GM06990 (cell line): ENCODE measurements around the gene FEV.
A peak's percentile ranks its signal among the peaks of the same experiment; 100 is the strongest.

Experiments used
- DNase-seq: peaks from one replicate; pipeline ENCODE4 v3.0.0-alpha.2; 2011; ENCODE audit not compliant: insufficient read length; ENCODE audit errors: extremely low read depth
- H3K27me3 ChIP-seq: replicated peaks from 2 replicates; pipeline ENCODE4 v1.6.0; 2011; ENCODE audit warnings: low read length; ENCODE audit not compliant: control insufficient read depth, insufficient read depth
- H3K36me3 ChIP-seq: 2 replicates; pipeline ENCODE4 v1.5.1; 2011; ENCODE audit warnings: low read length; ENCODE audit not compliant: control insufficient read depth, insufficient read depth
- H3K4me3 ChIP-seq: replicated peaks from 2 replicates; pipeline ENCODE4 v1.5.1; 2011; ENCODE audit warnings: low read depth, mild to moderate bottlenecking, control low read depth, low read length
- TF ChIP-seq, protein P1 (sequence below): IDR thresholded peaks from 2 replicates; pipeline ENCODE4 v1.5.1; 2011; ENCODE audit warnings: low read length, control low read depth, mild to moderate bottlenecking, inconsistent platforms; ENCODE audit not compliant: insufficient read depth, poor library complexity, severe bottlenecking

FEV gene

DNA sequence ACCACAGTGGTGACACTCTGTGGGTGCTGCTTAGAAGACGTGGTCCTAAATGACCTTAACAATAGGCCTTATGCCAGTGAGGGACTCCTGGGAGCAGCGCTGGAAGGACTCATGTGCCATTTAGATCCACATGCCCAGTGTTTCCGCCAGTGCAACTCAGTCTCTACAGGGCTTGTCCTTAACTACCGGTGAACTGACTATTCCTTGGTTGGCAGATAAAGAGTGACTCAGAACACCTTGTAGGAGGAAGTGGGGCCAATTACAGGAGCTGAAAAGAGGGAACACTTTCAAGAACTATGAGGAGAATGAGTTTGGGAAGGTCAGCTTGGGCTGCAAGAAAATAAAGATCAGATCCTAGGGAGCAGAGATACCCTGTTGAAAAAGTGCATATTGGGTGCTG is 27.3 kb downstream of the FEV start:
- TF ChIP-seq, protein P1, sequence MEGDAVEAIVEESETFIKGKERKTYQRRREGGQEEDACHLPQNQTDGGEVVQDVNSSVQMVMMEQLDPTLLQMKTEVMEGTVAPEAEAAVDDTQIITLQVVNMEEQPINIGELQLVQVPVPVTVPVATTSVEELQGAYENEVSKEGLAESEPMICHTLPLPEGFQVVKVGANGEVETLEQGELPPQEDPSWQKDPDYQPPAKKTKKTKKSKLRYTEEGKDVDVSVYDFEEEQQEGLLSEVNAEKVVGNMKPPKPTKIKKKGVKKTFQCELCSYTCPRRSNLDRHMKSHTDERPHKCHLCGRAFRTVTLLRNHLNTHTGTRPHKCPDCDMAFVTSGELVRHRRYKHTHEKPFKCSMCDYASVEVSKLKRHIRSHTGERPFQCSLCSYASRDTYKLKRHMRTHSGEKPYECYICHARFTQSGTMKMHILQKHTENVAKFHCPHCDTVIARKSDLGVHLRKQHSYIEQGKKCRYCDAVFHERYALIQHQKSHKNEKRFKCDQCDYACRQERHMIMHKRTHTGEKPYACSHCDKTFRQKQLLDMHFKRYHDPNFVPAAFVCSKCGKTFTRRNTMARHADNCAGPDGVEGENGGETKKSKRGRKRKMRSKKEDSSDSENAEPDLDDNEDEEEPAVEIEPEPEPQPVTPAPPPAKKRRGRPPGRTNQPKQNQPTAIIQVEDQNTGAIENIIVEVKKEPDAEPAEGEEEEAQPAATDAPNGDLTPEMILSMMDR = no peak
- H3K27me3 ChIP-seq = peaks cover 1% of the 10 kb centered on the region

DNA sequence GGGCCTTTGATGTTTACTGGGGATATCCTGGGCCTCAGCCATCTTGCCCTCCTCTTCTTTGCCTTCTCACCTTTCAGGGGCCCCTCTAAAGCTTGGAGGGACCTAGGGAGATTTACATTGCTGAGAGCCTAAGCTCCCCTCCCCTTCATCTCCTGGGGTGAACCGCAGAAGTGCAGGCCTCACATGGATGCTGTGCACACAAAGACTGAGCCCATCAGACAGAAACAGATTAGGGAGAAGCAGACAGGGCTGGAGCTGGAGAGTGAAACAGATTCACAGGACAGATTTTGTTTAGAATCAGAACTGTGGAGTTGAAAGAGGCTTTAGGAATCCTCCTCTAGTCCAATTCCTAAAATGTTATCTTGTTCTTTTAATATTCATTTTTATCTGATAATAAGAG is 28.9 kb downstream of the FEV start:
- Histone ChIP-seq H3K36me3 (no peaks in the 10 kb centered on the region), H3K4me3 (no peak overlapping the region), H3K27me3 (peaks cover 1% of the 10 kb centered on the region)
- TF ChIP-seq, protein P1 = no peak
- no peak for DNase-seq

More for the DNA sequence above, 27.3 kb downstream of the FEV start:
- H3K4me3 ChIP-seq = no peak overlapping the region
- no peak for DNase-seq
- H3K36me3 ChIP-seq = no peaks in the 10 kb centered on the region

- H3K27me3 ChIP-seq = no peaks in the 10 kb centered on the region; the same call in none of the 2 replicates
- TF ChIP-seq, protein P1 = no peak
- H3K36me3 ChIP-seq = no peaks in the 10 kb centered on the region
- DNase-seq = no peak
- no peak overlapping the region for H3K4me3 ChIP-seq
Observed at GRCh38 chr2:218954541-218955300, 30.3 kb downstream of the FEV start.

DNA sequence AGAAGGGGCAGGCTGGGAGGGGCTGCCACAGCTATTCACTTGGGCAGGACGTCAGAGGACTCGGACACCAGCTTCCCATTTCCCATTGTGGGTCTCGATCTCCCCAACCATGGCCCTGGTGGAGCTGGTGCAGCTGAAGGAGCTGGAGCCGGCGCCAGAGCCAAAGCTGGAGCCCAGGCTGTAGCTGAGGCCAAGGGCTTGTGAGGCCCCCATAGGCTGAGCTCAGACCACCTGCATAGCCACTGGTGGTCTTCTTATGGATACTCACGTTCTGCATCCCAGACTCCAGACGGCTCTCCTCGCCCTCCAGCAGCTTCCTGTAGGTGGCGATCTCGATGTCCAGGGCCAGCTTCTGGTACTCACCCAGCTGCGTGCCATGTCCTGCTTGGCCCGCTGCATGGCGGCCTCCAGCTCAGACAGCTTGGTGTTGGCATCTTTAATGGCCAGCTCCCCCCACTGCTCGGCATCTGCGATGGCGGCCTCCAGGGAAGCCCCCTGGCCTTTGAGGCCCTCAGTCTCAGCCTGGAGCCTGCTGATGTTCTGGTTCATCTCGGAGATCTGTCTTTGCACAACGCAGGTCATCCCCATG is 31.5 kb downstream of the FEV start:
- Histone ChIP-seq H3K36me3 (no peaks in the 10 kb centered on the region), H3K27me3 (no peaks in the 10 kb centered on the region; the same call in none of the 2 replicates), H3K4me3 (no peak overlapping the region)
- DNase-seq = no peak
- TF ChIP-seq, protein P1 = peak; percentile 30

- TF ChIP-seq, protein P1 = no peak
- DNase-seq = no peak
- no peaks in the 10 kb centered on the region for H3K36me3 ChIP-seq
- no peak overlapping the region for H3K4me3 ChIP-seq
- no peaks in the 10 kb centered on the region; the same call in none of the 2 replicates for H3K27me3 ChIP-seq
Observed at GRCh38 chr2:218952160-218952559, 32.8 kb downstream of the FEV start.
